Gastrocnemius medialis (tissue), 4 donors: Measurements from ENCODE around the gene NEMF.

Experiments
- POLR2A ChIP-seq, 2 donors: fragments of 450-650 bp; IDR thresholded peaks; one replicate each; pipeline ENCODE4 v1.6.1; 2017; ENCODE audit warnings: antibody characterized with exemption in 2 of 2, mild to moderate bottlenecking in 2 of 2, moderate library complexity in 2 of 2
- TF ChIP-seq, protein P1 (sequence below), 5 experiments: fragments of 450-650 bp in 3 of 5; fragments of 200-600 bp in 2 of 5; sonication (generic) in 2 of 5; IDR thresholded peaks in 4 of 5; conservative IDR thresholded peaks in 1 of 5; 1 replicate in 4 of 5; 2 replicates in 1 of 5; pipeline ENCODE4 v1.5.1; 2016 to 2019; ENCODE audit warnings: antibody characterized with exemption in 5 of 5, mild to moderate bottlenecking in 3 of 5, moderate library complexity in 3 of 5

DNA sequence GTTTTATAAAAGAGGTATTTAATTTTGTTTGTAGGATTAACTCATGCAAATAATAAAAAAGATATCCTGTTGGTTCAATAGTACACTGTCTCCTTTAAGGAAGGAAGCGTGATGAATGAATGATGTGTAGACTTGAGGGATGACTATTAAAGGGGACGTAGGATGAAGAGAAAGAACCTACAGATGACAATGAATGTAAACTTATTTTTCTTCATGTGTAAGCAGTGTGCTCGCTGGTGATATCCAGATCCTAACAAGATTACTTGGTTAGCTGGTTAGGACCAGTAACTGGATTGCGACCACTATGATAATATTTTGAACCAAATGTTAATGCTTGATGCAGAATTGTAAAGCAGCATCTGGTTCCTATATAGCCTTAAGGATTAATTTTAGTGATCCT, 42.9 kb upstream of the NEMF start:
- no peak for TF ChIP-seq POLR2A (IDR thresholded peaks at IDR 0.05)
- TF ChIP-seq, protein P1, sequence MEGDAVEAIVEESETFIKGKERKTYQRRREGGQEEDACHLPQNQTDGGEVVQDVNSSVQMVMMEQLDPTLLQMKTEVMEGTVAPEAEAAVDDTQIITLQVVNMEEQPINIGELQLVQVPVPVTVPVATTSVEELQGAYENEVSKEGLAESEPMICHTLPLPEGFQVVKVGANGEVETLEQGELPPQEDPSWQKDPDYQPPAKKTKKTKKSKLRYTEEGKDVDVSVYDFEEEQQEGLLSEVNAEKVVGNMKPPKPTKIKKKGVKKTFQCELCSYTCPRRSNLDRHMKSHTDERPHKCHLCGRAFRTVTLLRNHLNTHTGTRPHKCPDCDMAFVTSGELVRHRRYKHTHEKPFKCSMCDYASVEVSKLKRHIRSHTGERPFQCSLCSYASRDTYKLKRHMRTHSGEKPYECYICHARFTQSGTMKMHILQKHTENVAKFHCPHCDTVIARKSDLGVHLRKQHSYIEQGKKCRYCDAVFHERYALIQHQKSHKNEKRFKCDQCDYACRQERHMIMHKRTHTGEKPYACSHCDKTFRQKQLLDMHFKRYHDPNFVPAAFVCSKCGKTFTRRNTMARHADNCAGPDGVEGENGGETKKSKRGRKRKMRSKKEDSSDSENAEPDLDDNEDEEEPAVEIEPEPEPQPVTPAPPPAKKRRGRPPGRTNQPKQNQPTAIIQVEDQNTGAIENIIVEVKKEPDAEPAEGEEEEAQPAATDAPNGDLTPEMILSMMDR (IDR thresholded peaks at IDR 0.05 in 4 of 5, conservative IDR thresholded peaks at IDR 0.05 in 1 of 5) = no peak
